WTC11 (cell line): ENCODE measurements around the gene TWF2. TPM values are rescaled to one million over a fixed set of nuclear protein-coding genes. Genes with fewer than 3 reads are reported as not detected.

Experiments used
- ATAC-seq: fragments of 200-7000 bp; cut with Tn5 transposase; 2 replicates; pipeline ENCODE4 v1.10.0; 2021; ENCODE audit warnings: mild to moderate bottlenecking, moderate library complexity
- CTCF ChIA-PET: fragments of 300-600 bp; sonication (Branson Sonifier 250); formaldehyde crosslinking; loops from one replicate; lab custom pipeline; 2021; ENCODE audit warnings: antibody characterized with exemption; lab: Charles Lee
- POLR2A ChIA-PET: fragments of 350-600 bp; sonication (Branson Sonifier 250); formaldehyde crosslinking; loops from one replicate; lab custom pipeline; 2021; ENCODE audit warnings: antibody characterized with exemption; lab: Charles Lee
- DNase-seq: peaks from one replicate; pipeline ENCODE4 v3.0.0; 2021; ENCODE audit warnings: low spot score
- H3K27ac Mint-ChIP-seq: 2 replicates; pipeline ENCODE4 v1.8.0; 2021; ENCODE audit warnings: mixed read lengths
- H3K27me3 Mint-ChIP-seq: 2 replicates; pipeline ENCODE4 v1.8.0; 2021; ENCODE audit warnings: low read depth, mild to moderate bottlenecking, moderate library complexity, mixed read lengths
- H3K36me3 Mint-ChIP-seq: 2 replicates; pipeline ENCODE4 v1.8.0; 2021; ENCODE audit warnings: mixed read lengths
- H3K4me1 Mint-ChIP-seq: 2 replicates; pipeline ENCODE4 v1.8.0; 2022; ENCODE audit warnings: mixed read lengths
- H3K4me3 Mint-ChIP-seq: 2 replicates; pipeline ENCODE4 v1.8.0; 2021; ENCODE audit warnings: mild to moderate bottlenecking, moderate library complexity, mixed read lengths
- H3K9me3 Mint-ChIP-seq: 2 replicates; pipeline ENCODE4 v1.8.0; 2021; ENCODE audit warnings: mixed read lengths
- CBFB ChIP-seq: sonication (generic); formaldehyde crosslinking; IDR thresholded peaks from 2 replicates; pipeline ENCODE4 v1.8.1; 2022; ENCODE audit warnings: mild to moderate bottlenecking, low read depth, missing genetic modification reagents
- ETV6 ChIP-seq: sonication (generic); formaldehyde crosslinking; IDR thresholded peaks from 2 replicates; pipeline ENCODE4 v1.8.1; 2022; ENCODE audit warnings: mild to moderate bottlenecking, missing genetic modification reagents
- JAZF1 ChIP-seq: fragments of 250-450 bp; sonication (Bioruptor Pico); IDR thresholded peaks from 2 replicates; pipeline ENCODE4 v1.9.0; 2021; ENCODE audit warnings: moderate library complexity, mild to moderate bottlenecking, inconsistent platforms
- JUN ChIP-seq: sonication (generic); formaldehyde crosslinking; IDR thresholded peaks from 2 replicates; pipeline ENCODE4 v1.8.0; 2023; ENCODE audit warnings: mild to moderate bottlenecking, missing genetic modification reagents
- MXD4 ChIP-seq: fragments of 250-450 bp; sonication (Bioruptor Pico); IDR thresholded peaks from 2 replicates; pipeline ENCODE4 v1.8.0; 2021; ENCODE audit warnings: mild to moderate bottlenecking, moderate library complexity, borderline replicate concordance
- RORB ChIP-seq: fragments of 250-450 bp; sonication (Bioruptor Pico); IDR thresholded peaks from 2 replicates; pipeline ENCODE4 v1.9.0; 2021; ENCODE audit warnings: mild to moderate bottlenecking
- SMAD4 ChIP-seq: sonication (generic); formaldehyde crosslinking; IDR thresholded peaks from 2 replicates; pipeline ENCODE4 v1.8.0; 2022; ENCODE audit warnings: mild to moderate bottlenecking, missing genetic modification reagents
- ZNF416 ChIP-seq: fragments of 250-450 bp; sonication (Bioruptor Pico); IDR thresholded peaks from 2 replicates; pipeline ENCODE4 v1.9.0; 2021; ENCODE audit warnings: mild to moderate bottlenecking, inconsistent platforms
- total RNA-seq: library from RNA; stranded (reverse); gene quantifications from 3 replicates; pipeline ENCODE4 v1.2.3, GENCODE V29; 2021
- TF ChIP-seq, protein P1 (sequence below): sonication (generic); formaldehyde crosslinking; IDR thresholded peaks from 2 replicates; pipeline ENCODE4 v1.8.1; 2022; ENCODE audit warnings: mild to moderate bottlenecking, missing genetic modification reagents, moderate library complexity, borderline replicate concordance
- TF ChIP-seq, protein P2 (sequence below): fragments of 250-450 bp; sonication (Bioruptor Pico); IDR thresholded peaks from 2 replicates; pipeline ENCODE4 v1.9.0; 2021; ENCODE audit warnings: mild to moderate bottlenecking
- TF ChIP-seq, protein P3 (sequence below): fragments of 250-450 bp; sonication (Bioruptor Pico); IDR thresholded peaks from 2 replicates; pipeline ENCODE4 v1.9.0; 2021; ENCODE audit warnings: mild to moderate bottlenecking
- TF ChIP-seq, protein P4 (sequence below): sonication (generic); formaldehyde crosslinking; IDR thresholded peaks from 2 replicates; pipeline ENCODE4 v1.8.0; 2023; ENCODE audit warnings: mild to moderate bottlenecking, missing genetic modification reagents
- TF ChIP-seq, protein P5 (sequence below): sonication (generic); formaldehyde crosslinking; IDR thresholded peaks from 2 replicates; pipeline ENCODE4 v1.8.1; 2022; ENCODE audit warnings: missing genetic modification reagents, borderline replicate concordance
- TF ChIP-seq, protein P6 (sequence below): sonication (generic); formaldehyde crosslinking; IDR thresholded peaks from 2 replicates; pipeline ENCODE4 v1.8.1; 2022; ENCODE audit warnings: low read depth, mild to moderate bottlenecking, moderate library complexity, missing genetic modification reagents, borderline replicate concordance
- TF ChIP-seq, protein P7 (sequence below): sonication (generic); formaldehyde crosslinking; IDR thresholded peaks from 2 replicates; pipeline ENCODE4 v1.8.0; 2022; ENCODE audit warnings: mild to moderate bottlenecking, missing genetic modification reagents

Gene TWF2
- total RNA-seq, 1 experiment from 2014 or later: 71.1 TPM

- TF ChIP-seq, protein P1, sequence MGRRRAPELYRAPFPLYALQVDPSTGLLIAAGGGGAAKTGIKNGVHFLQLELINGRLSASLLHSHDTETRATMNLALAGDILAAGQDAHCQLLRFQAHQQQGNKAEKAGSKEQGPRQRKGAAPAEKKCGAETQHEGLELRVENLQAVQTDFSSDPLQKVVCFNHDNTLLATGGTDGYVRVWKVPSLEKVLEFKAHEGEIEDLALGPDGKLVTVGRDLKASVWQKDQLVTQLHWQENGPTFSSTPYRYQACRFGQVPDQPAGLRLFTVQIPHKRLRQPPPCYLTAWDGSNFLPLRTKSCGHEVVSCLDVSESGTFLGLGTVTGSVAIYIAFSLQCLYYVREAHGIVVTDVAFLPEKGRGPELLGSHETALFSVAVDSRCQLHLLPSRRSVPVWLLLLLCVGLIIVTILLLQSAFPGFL (CRISPR knock-in tag): no peak
Observed at GRCh38 chr3:52202384-52203077, 36.4 kb downstream of the TWF2 start (continued).

GRCh38 chr3:52200981-52201679, 37.8 kb downstream of the TWF2 start:
- CTCF ChIA-PET: interaction anchor here (0.6 to 1.2 kb wide), 4 partner anchors 19 to 1938 kb away, joined by 3 to 7 read pairs (median 4); no protein-coding TSS in a partner anchor
- POLR2A ChIA-PET: no interaction called here
- Mint-ChIP-seq H3K9me3 (no peaks in the 10 kb centered on the region), H3K27me3 (peaks cover 11% of the 10 kb centered on the region), H3K27ac (no peak overlapping the region), H3K36me3 (peaks cover 54% of the 10 kb centered on the region), H3K4me3 (no peak overlapping the region), H3K4me1 (peaks cover 15% of the 10 kb centered on the region)
- TF ChIP-seq, protein P2, sequence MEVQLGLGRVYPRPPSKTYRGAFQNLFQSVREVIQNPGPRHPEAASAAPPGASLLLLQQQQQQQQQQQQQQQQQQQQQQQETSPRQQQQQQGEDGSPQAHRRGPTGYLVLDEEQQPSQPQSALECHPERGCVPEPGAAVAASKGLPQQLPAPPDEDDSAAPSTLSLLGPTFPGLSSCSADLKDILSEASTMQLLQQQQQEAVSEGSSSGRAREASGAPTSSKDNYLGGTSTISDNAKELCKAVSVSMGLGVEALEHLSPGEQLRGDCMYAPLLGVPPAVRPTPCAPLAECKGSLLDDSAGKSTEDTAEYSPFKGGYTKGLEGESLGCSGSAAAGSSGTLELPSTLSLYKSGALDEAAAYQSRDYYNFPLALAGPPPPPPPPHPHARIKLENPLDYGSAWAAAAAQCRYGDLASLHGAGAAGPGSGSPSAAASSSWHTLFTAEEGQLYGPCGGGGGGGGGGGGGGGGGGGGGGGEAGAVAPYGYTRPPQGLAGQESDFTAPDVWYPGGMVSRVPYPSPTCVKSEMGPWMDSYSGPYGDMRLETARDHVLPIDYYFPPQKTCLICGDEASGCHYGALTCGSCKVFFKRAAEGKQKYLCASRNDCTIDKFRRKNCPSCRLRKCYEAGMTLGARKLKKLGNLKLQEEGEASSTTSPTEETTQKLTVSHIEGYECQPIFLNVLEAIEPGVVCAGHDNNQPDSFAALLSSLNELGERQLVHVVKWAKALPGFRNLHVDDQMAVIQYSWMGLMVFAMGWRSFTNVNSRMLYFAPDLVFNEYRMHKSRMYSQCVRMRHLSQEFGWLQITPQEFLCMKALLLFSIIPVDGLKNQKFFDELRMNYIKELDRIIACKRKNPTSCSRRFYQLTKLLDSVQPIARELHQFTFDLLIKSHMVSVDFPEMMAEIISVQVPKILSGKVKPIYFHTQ: no peak
- TF ChIP-seq, protein P3, sequence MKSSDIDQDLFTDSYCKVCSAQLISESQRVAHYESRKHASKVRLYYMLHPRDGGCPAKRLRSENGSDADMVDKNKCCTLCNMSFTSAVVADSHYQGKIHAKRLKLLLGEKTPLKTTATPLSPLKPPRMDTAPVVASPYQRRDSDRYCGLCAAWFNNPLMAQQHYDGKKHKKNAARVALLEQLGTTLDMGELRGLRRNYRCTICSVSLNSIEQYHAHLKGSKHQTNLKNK (CRISPR knock-in tag): no peak
- ATAC-seq (no peak), DNase-seq (no peak)

GRCh38 chr3:52198643-52199608, 40.0 kb downstream of the TWF2 start:
- Mint-ChIP-seq H3K27me3 (peaks cover 11% of the 10 kb centered on the region), H3K9me3 (no peaks in the 10 kb centered on the region), H3K27ac (peak overlapping the region; percentile 50), H3K36me3 (peaks cover 32% of the 10 kb centered on the region), H3K4me1 (peaks cover 15% of the 10 kb centered on the region), H3K4me3 (peak overlapping the region; percentile 93)
- ATAC-seq (no peak), DNase-seq (no peak)
- ChIA-PET POLR2A (no interaction called here), CTCF (interaction anchor here (0.6 to 1.2 kb wide), 3 partner anchors 21 to 44 kb away, joined by 3 read pairs; partner anchors contain the start of gene POC1A)
- TF ChIP-seq, protein P4, sequence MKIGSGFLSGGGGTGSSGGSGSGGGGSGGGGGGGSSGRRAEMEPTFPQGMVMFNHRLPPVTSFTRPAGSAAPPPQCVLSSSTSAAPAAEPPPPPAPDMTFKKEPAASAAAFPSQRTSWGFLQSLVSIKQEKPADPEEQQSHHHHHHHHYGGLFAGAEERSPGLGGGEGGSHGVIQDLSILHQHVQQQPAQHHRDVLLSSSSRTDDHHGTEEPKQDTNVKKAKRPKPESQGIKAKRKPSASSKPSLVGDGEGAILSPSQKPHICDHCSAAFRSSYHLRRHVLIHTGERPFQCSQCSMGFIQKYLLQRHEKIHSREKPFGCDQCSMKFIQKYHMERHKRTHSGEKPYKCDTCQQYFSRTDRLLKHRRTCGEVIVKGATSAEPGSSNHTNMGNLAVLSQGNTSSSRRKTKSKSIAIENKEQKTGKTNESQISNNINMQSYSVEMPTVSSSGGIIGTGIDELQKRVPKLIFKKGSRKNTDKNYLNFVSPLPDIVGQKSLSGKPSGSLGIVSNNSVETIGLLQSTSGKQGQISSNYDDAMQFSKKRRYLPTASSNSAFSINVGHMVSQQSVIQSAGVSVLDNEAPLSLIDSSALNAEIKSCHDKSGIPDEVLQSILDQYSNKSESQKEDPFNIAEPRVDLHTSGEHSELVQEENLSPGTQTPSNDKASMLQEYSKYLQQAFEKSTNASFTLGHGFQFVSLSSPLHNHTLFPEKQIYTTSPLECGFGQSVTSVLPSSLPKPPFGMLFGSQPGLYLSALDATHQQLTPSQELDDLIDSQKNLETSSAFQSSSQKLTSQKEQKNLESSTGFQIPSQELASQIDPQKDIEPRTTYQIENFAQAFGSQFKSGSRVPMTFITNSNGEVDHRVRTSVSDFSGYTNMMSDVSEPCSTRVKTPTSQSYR: no peak
- TF ChIP-seq RORB: no peak
- TF ChIP-seq, protein P5, sequence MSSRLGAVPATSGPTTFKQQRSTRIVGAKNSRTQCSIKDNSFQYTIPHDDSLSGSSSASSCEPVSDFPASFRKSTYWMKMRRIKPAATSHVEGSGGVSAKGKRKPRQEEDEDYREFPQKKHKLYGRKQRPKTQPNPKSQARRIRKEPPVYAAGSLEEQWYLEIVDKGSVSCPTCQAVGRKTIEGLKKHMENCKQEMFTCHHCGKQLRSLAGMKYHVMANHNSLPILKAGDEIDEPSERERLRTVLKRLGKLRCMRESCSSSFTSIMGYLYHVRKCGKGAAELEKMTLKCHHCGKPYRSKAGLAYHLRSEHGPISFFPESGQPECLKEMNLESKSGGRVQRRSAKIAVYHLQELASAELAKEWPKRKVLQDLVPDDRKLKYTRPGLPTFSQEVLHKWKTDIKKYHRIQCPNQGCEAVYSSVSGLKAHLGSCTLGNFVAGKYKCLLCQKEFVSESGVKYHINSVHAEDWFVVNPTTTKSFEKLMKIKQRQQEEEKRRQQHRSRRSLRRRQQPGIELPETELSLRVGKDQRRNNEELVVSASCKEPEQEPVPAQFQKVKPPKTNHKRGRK: no peak
- TF ChIP-seq, protein P6, sequence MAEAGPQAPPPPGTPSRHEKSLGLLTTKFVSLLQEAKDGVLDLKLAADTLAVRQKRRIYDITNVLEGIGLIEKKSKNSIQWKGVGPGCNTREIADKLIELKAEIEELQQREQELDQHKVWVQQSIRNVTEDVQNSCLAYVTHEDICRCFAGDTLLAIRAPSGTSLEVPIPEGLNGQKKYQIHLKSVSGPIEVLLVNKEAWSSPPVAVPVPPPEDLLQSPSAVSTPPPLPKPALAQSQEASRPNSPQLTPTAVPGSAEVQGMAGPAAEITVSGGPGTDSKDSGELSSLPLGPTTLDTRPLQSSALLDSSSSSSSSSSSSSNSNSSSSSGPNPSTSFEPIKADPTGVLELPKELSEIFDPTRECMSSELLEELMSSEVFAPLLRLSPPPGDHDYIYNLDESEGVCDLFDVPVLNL: no peak
- no peak for TF ChIP-seq JAZF1 (CRISPR knock-in tag)
- TF ChIP-seq ZNF416: no peak
- TF ChIP-seq CBFB: no peak
- TF ChIP-seq SMAD4: no peak
- TF ChIP-seq, protein P7, sequence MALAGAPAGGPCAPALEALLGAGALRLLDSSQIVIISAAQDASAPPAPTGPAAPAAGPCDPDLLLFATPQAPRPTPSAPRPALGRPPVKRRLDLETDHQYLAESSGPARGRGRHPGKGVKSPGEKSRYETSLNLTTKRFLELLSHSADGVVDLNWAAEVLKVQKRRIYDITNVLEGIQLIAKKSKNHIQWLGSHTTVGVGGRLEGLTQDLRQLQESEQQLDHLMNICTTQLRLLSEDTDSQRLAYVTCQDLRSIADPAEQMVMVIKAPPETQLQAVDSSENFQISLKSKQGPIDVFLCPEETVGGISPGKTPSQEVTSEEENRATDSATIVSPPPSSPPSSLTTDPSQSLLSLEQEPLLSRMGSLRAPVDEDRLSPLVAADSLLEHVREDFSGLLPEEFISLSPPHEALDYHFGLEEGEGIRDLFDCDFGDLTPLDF: no peak
- TF ChIP-seq ETV6 (CRISPR knock-in tag): no peak
- no peak for TF ChIP-seq MXD4 (CRISPR knock-in tag)
- TF ChIP-seq JUN (CRISPR knock-in tag): no peak
